ENCODE measurements around the gene PDPK1.
"Not testable (repeated sequence)": the region's sequence is repeated elsewhere in the genome, so short reads cannot be mapped to it uniquely, and the experiment has no call there.

- TF ChIP-seq, protein P1, sequence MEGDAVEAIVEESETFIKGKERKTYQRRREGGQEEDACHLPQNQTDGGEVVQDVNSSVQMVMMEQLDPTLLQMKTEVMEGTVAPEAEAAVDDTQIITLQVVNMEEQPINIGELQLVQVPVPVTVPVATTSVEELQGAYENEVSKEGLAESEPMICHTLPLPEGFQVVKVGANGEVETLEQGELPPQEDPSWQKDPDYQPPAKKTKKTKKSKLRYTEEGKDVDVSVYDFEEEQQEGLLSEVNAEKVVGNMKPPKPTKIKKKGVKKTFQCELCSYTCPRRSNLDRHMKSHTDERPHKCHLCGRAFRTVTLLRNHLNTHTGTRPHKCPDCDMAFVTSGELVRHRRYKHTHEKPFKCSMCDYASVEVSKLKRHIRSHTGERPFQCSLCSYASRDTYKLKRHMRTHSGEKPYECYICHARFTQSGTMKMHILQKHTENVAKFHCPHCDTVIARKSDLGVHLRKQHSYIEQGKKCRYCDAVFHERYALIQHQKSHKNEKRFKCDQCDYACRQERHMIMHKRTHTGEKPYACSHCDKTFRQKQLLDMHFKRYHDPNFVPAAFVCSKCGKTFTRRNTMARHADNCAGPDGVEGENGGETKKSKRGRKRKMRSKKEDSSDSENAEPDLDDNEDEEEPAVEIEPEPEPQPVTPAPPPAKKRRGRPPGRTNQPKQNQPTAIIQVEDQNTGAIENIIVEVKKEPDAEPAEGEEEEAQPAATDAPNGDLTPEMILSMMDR (IDR thresholded peaks at IDR 0.05; ENCODE audit: poor library complexity) = not testable (repeated sequence)
- TF ChIP-seq EZH2phosphoT487 (IDR thresholded peaks at IDR 0.05; ENCODE audit: low read depth, severe bottlenecking, unreplicated experiment); EZH2 (IDR thresholded peaks at IDR 0.05; ENCODE audit: borderline replicate concordance): not testable (repeated sequence)
These were observed 64.4 kb downstream of the PDPK1 start for GRCh38 chr16:2602175-2602574.
